Measurements from ENCODE around the gene CFC1B.
"Not testable (repeated sequence)": the region's sequence is repeated elsewhere in the genome, so short reads cannot be mapped to it uniquely, and the experiment has no call there.

DNA sequence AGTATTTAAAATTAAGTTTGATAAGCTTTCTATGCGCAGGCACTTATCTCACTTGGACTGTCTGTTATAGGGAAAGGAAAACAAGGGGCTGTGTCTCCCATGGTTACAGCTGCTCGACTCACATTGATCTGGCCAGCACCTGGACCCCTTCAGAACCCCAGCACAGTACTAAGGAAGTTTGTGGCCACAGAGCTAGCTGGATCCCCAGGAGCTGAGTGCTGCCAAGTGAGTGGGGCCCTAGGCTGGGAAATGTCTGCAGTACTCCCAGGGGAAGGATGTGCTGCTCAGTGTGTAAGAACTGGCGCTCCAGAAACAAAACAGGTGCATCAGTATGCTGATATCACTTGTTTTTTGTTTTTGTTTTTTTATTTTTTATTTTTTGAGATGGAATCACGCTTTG, 9.2 kb downstream of the CFC1B start:
- not testable (repeated sequence) for TF ChIP-seq CTCF, POLR2A, POLR2AphosphoS5 (IDR thresholded peaks at IDR 0.05)
